ENCODE measurements around the gene ATG10.
"Not testable (repeated sequence)": the region's sequence is repeated elsewhere in the genome, so short reads cannot be mapped to it uniquely, and the experiment has no call there.

ATG10 gene

DNA sequence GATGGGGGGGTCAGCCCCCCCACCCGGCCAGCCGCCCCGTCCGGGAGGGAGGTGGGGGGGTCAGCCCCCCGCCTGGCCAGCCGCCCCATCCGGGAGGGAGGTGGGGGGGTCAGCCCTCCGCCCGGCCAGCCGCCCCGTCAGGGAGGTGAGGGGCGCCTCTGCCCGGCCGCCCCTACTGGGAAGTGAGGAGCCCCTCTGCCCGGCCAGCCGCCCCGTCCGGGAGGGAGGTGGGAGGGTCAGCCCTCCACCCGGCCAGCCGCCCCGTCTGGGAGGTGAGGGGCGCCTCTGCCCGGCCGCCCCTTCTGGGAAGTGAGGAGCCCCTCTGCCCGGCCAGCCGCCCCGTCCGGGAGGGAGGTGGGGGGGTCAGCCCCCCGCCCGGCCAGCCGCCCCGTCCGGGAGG lies 168.0 kb downstream of the ATG10 start:
- DNase-seq, result not testable (repeated sequence)

GRCh38 chr5:82142217-82142841 lies 170.5 kb downstream of the ATG10 start:
- no peak for DNase-seq

GRCh38 chr5:82142928-82143577 lies 171.2 kb downstream of the ATG10 start:
- DNase-seq, result no peak

GRCh38 chr5:82147860-82148573 lies 176.2 kb downstream of the ATG10 start:
- DNase-seq, result no peak

- DNase-seq, result no peak
Observed at GRCh38 chr5:82149434-82149833, 177.6 kb downstream of the ATG10 start.

- DNase-seq, result no peak
Observed at GRCh38 chr5:82150559-82150958, 178.7 kb downstream of the ATG10 start.

- no peak for DNase-seq
Observed at GRCh38 chr5:82151204-82151603, 179.4 kb downstream of the ATG10 start.

DNA sequence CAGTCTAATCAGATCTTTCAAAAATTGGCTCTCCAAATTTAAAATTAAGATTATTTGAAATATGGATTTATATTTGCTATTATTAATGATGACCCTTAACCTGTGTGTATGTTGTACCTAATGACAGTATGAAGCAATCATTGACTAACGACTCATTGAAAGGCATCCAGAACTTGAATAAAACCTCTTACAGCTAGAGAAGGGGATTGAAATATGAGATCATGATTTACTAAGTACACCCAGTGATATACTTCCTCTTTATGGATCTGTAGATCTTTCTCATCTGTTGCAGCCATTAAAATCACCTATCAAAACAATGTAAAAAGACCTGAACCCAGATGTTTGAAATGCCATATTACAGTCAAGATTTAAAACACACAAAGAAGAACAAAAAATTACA lies 179.8 kb downstream of the ATG10 start:
- DNase-seq, result no peak

DNA sequence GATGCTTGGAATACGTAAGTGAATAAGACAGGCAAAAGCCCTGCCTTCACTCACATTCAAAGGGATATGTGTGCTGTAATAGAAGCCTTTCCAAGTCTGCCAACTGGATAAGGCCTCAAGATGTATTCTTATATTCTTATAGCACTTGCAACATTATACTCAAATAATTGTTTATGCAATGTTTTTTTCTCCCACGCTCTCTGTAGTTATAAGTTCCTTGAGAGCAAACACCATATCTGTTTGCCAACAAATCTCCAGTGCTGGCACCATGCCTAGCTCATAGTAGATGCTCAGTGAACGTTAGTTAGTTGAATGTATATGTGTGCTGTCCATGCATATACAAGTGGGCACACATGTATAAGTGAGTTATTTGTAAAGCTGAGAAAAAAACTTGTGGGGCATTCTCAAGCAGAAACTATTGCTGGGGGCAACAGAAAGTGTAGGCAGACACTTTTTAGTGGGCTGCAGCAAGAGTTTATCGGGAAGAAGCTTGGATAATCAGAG lies 181.2 kb downstream of the ATG10 start:
- no peak for DNase-seq

DNA sequence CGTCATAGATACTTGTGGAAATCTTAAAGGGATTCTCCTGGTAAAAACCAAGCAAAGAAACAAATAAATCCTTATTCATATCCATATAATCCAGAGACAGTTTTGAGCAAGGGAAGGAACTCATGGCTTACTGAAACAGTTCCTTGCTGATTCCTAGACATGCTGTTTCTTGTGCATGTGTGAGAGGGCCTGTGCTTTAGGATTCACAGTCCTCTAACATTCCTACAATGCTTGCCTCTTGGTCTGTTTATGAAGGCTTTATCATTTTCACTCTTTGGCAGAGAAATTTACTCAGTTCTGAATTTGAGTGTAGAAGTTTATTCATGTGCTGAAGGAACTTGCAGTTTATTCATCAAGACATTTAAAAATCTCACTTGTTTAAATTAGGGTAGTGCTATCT lies 183.0 kb downstream of the ATG10 start:
- DNase-seq, result no peak

GRCh38 chr5:82155305-82155704 lies 183.5 kb downstream of the ATG10 start:
- no peak for DNase-seq

GRCh38 chr5:82156874-82157273 lies 185.1 kb downstream of the ATG10 start:
- DNase-seq, result no peak

DNA sequence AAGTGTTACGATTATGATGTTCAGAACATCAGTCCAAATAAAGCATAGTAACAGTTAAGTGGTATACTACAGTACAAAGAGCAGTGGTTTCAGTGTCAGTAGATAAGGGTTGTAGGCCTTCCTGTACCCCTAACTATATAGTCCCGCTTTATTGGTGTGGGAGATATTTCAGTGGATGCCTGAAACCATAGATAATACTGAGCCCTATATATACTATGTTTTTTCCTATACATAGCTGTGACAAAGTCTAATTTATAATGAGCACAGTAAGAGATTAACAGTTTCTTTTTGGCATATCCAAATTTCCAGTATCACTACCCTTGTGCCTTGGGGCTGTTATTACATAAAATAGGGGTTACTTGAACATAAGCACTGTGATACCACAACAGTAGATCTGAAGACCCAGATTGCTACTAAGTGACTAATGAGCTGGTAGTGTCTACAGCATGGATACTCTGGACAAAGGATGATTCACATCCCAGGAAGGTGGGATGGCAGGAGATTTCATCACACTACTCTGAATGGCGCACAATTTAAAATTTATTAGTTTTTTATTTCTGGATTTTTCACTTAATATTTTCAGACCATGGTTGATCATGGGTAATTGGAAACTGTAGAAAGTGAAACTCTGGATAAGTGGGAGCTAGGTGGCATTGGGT lies 187.1 kb downstream of the ATG10 start:
- DNase-seq, result no peak

DNA sequence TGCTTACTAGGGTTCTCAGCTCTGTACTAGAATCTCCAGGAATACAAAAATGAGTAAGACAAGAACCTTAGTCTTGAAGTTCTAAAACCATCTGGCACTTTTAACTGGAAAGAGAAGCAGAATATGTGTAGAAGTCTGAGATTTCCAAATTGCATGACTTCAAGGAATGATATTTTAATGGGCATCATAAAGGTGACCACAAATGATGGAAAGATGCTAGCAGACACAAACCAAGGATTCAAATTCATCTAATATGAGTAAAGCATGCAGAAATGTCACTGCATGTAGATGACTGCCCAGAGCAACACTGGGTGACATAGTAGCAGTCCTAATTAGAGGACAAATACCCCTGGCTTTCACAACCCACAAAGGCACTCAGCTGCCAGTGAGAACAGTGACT lies 189.1 kb downstream of the ATG10 start:
- DNase-seq, result no peak

- no peak for DNase-seq
Observed at GRCh38 chr5:82162573-82162972, 190.8 kb downstream of the ATG10 start.

DNA sequence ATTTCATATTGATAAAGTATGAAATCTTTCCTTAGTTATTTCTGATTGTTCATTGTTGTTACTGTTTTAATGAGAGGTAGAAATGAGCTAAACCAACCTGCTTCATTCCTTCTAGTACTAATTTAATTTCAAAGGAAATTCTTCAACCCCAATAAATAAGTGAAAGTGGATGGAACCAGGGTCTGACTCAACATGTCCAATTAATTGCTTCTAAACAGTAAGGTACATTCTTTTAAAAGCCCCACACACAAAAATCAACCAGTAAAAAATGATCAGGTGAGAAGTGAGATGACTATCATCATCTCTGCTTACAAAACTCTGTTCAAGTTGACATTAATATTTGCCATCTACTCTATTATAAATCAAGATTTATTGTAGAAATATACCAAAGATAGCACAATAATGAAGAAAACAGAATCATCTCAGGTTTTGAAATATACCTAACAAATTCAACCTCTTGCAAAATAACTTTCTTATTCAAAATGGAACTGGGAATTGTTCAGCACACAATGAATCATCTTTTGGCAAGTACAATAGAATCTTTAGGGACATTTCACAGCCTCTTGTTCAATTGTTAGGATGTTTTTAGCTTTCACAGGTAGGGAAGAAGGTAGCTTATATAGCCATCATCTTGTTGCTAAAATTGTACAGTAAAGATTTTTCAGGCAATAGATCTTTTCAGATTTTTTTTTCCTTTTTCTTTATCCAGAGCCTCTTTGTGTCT lies 191.8 kb downstream of the ATG10 start:
- DNase-seq, result no peak

GRCh38 chr5:82164176-82164976 lies 192.6 kb downstream of the ATG10 start:
- DNase-seq, result no peak

DNA sequence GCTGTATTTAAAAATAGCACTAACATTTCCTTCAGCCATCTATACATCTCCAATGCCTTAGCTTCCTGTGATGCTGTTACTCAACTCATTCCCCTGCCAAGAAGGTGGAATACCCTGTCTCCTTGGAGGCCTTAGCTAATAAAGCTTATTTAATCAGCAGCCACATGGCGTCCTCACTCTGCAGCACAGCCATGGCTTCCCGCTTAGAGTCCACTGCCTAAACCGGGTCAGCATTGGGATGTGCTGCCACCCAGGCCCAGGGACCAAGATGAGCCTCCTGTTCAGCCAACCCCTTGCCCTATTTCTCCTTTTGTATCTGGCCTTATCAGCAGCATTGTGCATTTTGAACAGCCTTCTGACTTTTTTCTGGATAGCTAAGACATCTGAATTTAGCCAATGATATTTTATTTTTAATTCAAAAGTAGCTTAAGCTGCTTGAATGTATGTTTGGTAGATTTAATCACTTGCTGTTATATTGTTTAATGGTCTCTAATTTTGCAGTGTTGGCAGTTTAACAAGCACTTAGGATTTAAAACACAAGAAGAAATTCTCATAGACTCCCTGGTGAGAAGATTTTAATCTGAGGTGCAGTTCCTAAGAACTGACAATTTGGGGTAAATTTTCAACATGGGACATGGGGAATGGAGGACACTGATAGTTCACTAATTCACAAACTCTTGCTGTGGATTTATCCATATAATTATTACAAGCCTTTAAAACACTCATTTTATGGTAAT lies 193.3 kb downstream of the ATG10 start:
- no peak for DNase-seq

- peak; percentile 52 to 59 for DNase-seq
Observed at GRCh38 chr5:82165740-82166530, 194.1 kb downstream of the ATG10 start.

GRCh38 chr5:82167372-82167935 lies 195.6 kb downstream of the ATG10 start:
- no peak for DNase-seq

Measured in CD4-positive, alpha-beta T cell treated with Interleukin-1 beta for 1 hour (primary cell).